ENCODE measurements around the gene KIFC3. TPM values are rescaled to one million over a fixed set of nuclear protein-coding genes. Genes with fewer than 3 reads are reported as not detected.
"Not testable (repeated sequence)": the region's sequence is repeated elsewhere in the genome, so short reads cannot be mapped to it uniquely, and the experiment has no call there.

KIFC3 gene
- total RNA-seq, 5 donors from 2014 or later (not counting 1 experiment from before 2014, with no cell fraction given): 0.78 to 4.1 (median 2.7) TPM

- no peak for DNase-seq
- Histone ChIP-seq H3K4me1 (ENCODE audit: control insufficient read depth in 1 of 2, extremely low read depth in 1 of 2, insufficient read depth in 2 of 2, low read length in 2 of 2) (peaks cover 0 to 23% of the 10 kb centered on the region in 2 experiments), H3K9me3 (no peaks in the 10 kb centered on the region), H3K27ac (ENCODE audit: low read length) (no peak overlapping the region), H3K27me3 (replicated peaks in 1 of 2; ENCODE audit: control insufficient read depth in 2 of 2, extremely low read depth in 1 of 2, insufficient read depth in 2 of 2, low read length in 1 of 2) (peaks cover 0 to 3% of the 10 kb centered on the region in 2 experiments), H3K4me3 (ENCODE audit: control insufficient read depth in 1 of 2, extremely low read depth in 1 of 2, low read length in 1 of 2) (no peak overlapping the region), H3K36me3 (ENCODE audit: control insufficient read depth in 2 of 2, extremely low read depth in 1 of 2, insufficient read depth in 1 of 2, low read length in 1 of 2) (no peaks in the 10 kb centered on the region)
- no peak for ATAC-seq (replicated peaks in 1 of 4)
- no peak overlapping the region for H3K4me3 Mint-ChIP-seq
- no peaks in the 10 kb centered on the region for H3K9me3 Mint-ChIP-seq
- no peak overlapping the region for H3K27ac Mint-ChIP-seq
- 79% methylated on average over 5 of the region's 8 CpGs for WGBS (ENCODE audit: insufficient coverage)
- peaks cover 0 to 18% (median 9%) of the 10 kb centered on the region in 3 donors for H3K4me1 Mint-ChIP-seq
- H3K27me3 Mint-ChIP-seq: peaks cover 0 to 1% of the 10 kb centered on the region in 2 donors
- ChIA-PET POLR2A (no interaction called here), CTCF (interaction anchor here (0.5 to 1.2 kb wide), 2 partner anchors 207 to 519 kb away, joined by 3 to 5 read pairs; no protein-coding TSS in a partner anchor)
- no peaks in the 10 kb centered on the region for H3K36me3 Mint-ChIP-seq
These were observed 16.2 kb upstream of the KIFC3 start for GRCh38 chr16:57818377-57819064.

GRCh38 chr16:57817680-57818079 is 15.4 kb upstream of the KIFC3 start:
- Mint-ChIP-seq H3K27me3 (peaks cover 0 to 3% of the 10 kb centered on the region in 2 donors), H3K4me1 (peaks cover 0 to 18% (median 9%) of the 10 kb centered on the region in 3 donors), H3K4me3 (no peak overlapping the region), H3K27ac (no peak overlapping the region), H3K36me3 (no peaks in the 10 kb centered on the region), H3K9me3 (no peaks in the 10 kb centered on the region)
- no peak for DNase-seq
- peaks cover 0 to 3% of the 10 kb centered on the region in 2 experiments for H3K27me3 ChIP-seq (replicated peaks in 1 of 2; ENCODE audit: control insufficient read depth in 2 of 2, extremely low read depth in 1 of 2, insufficient read depth in 2 of 2, low read length in 1 of 2)
- H3K27ac ChIP-seq (ENCODE audit: low read length): no peak overlapping the region
- H3K4me1 ChIP-seq (ENCODE audit: control insufficient read depth in 1 of 2, extremely low read depth in 1 of 2, insufficient read depth in 2 of 2, low read length in 2 of 2): peaks cover 0 to 23% of the 10 kb centered on the region in 2 experiments
- no peak for ATAC-seq (replicated peaks in 1 of 4)
- H3K4me3 ChIP-seq (ENCODE audit: control insufficient read depth in 1 of 2, extremely low read depth in 1 of 2, low read length in 1 of 2): no peak overlapping the region
- H3K36me3 ChIP-seq (ENCODE audit: control insufficient read depth in 2 of 2, extremely low read depth in 1 of 2, insufficient read depth in 1 of 2, low read length in 1 of 2): no peaks in the 10 kb centered on the region
- no peaks in the 10 kb centered on the region for H3K9me3 ChIP-seq
- ChIA-PET POLR2A (no interaction called here), CTCF (interaction anchor here in 1 of 2 donors (1.2 kb wide), 1 partner anchor 208 kb away, joined by 3 read pairs; no protein-coding TSS in a partner anchor)

- ChIA-PET CTCF (no interaction called here), POLR2A (no interaction called here)
- ATAC-seq (replicated peaks in 1 of 4) (peak in 2 of 4 experiments; percentile 50 to 73), DNase-seq (peak in 28 of 35 experiments; percentile 12 to 63 (median 26))
- peak overlapping the region; percentile 48 for H3K27ac ChIP-seq (ENCODE audit: low read length)
- no peaks in the 10 kb centered on the region for H3K36me3 ChIP-seq (ENCODE audit: control insufficient read depth in 2 of 2, extremely low read depth in 1 of 2, insufficient read depth in 1 of 2, low read length in 1 of 2)
- Mint-ChIP-seq H3K4me3 (no peak overlapping the region), H3K27ac (peak overlapping the region; percentile 48 to 55), H3K9me3 (no peaks in the 10 kb centered on the region), H3K27me3 (peaks cover 0 to 6% of the 10 kb centered on the region in 2 donors), H3K36me3 (no peaks in the 10 kb centered on the region), H3K4me1 (peaks cover 0 to 20% (median 9%) of the 10 kb centered on the region in 3 donors)
- H3K4me3 ChIP-seq (ENCODE audit: control insufficient read depth in 1 of 2, extremely low read depth in 1 of 2, low read length in 1 of 2): no peak overlapping the region
- WGBS (ENCODE audit: insufficient coverage): 24% methylated on average over 8 of the region's 16 CpGs
- H3K27me3 ChIP-seq (replicated peaks in 1 of 2; ENCODE audit: control insufficient read depth in 2 of 2, extremely low read depth in 1 of 2, insufficient read depth in 2 of 2, low read length in 1 of 2): peaks cover 0 to 3% of the 10 kb centered on the region in 2 experiments
- H3K4me1 ChIP-seq (ENCODE audit: control insufficient read depth in 1 of 2, extremely low read depth in 1 of 2, insufficient read depth in 2 of 2, low read length in 2 of 2): peaks cover 0 to 23% of the 10 kb centered on the region in 2 experiments
- H3K9me3 ChIP-seq: no peaks in the 10 kb centered on the region
These were observed 13.9 kb upstream of the KIFC3 start for GRCh38 chr16:57815987-57816745.

GRCh38 chr16:57814896-57815295 is 12.6 kb upstream of the KIFC3 start:
- H3K27ac ChIP-seq (ENCODE audit: low read length): no peak overlapping the region
- WGBS (ENCODE audit: insufficient coverage): 60% methylated on average over 1 of the region's 3 CpGs
- no peak for ATAC-seq (replicated peaks in 1 of 4)
- H3K36me3 ChIP-seq (ENCODE audit: control insufficient read depth in 2 of 2, extremely low read depth in 1 of 2, insufficient read depth in 1 of 2, low read length in 1 of 2): no peaks in the 10 kb centered on the region
- H3K4me3 ChIP-seq (ENCODE audit: control insufficient read depth in 1 of 2, extremely low read depth in 1 of 2, low read length in 1 of 2): no peak overlapping the region
- no peaks in the 10 kb centered on the region for H3K9me3 ChIP-seq
- ChIA-PET CTCF (no interaction called here), POLR2A (no interaction called here)
- no peaks in the 10 kb centered on the region for H3K36me3 Mint-ChIP-seq
- peaks cover 8 to 33% (median 22%) of the 10 kb centered on the region in 3 donors for H3K4me1 Mint-ChIP-seq
- DNase-seq: no peak
- no peaks in the 10 kb centered on the region for H3K9me3 Mint-ChIP-seq
- peaks cover 2 to 36% of the 10 kb centered on the region in 2 experiments for H3K4me1 ChIP-seq (ENCODE audit: control insufficient read depth in 1 of 2, extremely low read depth in 1 of 2, insufficient read depth in 2 of 2, low read length in 2 of 2)
- H3K27ac Mint-ChIP-seq: peak overlapping the region in 1 of 2 donors; percentile 8
- H3K4me3 Mint-ChIP-seq: no peak overlapping the region
- H3K27me3 ChIP-seq (replicated peaks in 1 of 2; ENCODE audit: control insufficient read depth in 2 of 2, extremely low read depth in 1 of 2, insufficient read depth in 2 of 2, low read length in 1 of 2): peaks cover 0 to 9% of the 10 kb centered on the region in 2 experiments
- H3K27me3 Mint-ChIP-seq: peaks cover 0 to 8% of the 10 kb centered on the region in 2 donors

- no peak overlapping the region for H3K27ac Mint-ChIP-seq
- H3K27ac ChIP-seq (ENCODE audit: low read length): no peak overlapping the region
- H3K4me1 Mint-ChIP-seq: peaks cover 14 to 44% (median 33%) of the 10 kb centered on the region in 3 donors
- H3K9me3 ChIP-seq: no peaks in the 10 kb centered on the region
- POLR2A ChIA-PET: no interaction called here
- H3K27me3 Mint-ChIP-seq: peaks cover 0 to 14% of the 10 kb centered on the region in 2 donors
- H3K4me3 Mint-ChIP-seq: no peak overlapping the region
- H3K4me3 ChIP-seq (ENCODE audit: control insufficient read depth in 1 of 2, extremely low read depth in 1 of 2, low read length in 1 of 2): no peak overlapping the region
- CTCF ChIA-PET: no interaction called here
- peaks cover 0 to 14% of the 10 kb centered on the region in 2 experiments for H3K27me3 ChIP-seq (replicated peaks in 1 of 2; ENCODE audit: control insufficient read depth in 2 of 2, extremely low read depth in 1 of 2, insufficient read depth in 2 of 2, low read length in 1 of 2)
- H3K36me3 ChIP-seq (ENCODE audit: control insufficient read depth in 2 of 2, extremely low read depth in 1 of 2, insufficient read depth in 1 of 2, low read length in 1 of 2): no peaks in the 10 kb centered on the region
- no peak for ATAC-seq (replicated peaks in 1 of 4)
- DNase-seq: no peak
- no peaks in the 10 kb centered on the region for H3K36me3 Mint-ChIP-seq
- 94% methylated on average over 7 of the region's 8 CpGs for WGBS (ENCODE audit: insufficient coverage)
- H3K9me3 Mint-ChIP-seq: no peaks in the 10 kb centered on the region
- H3K4me1 ChIP-seq (ENCODE audit: control insufficient read depth in 1 of 2, extremely low read depth in 1 of 2, insufficient read depth in 2 of 2, low read length in 2 of 2): peaks cover 2 to 50% of the 10 kb centered on the region in 2 experiments
These were observed 11.2 kb upstream of the KIFC3 start for GRCh38 chr16:57813466-57813865.

- Mint-ChIP-seq H3K27me3 (peaks cover 6 to 26% of the 10 kb centered on the region in 2 donors), H3K27ac (peak overlapping the region; percentile 68 to 90), H3K4me1 (peaks cover 19 to 49% (median 35%) of the 10 kb centered on the region in 3 donors)
- not testable (repeated sequence) for DNase-seq; H3K36me3 ChIP-seq (ENCODE audit: control insufficient read depth in 2 of 2, extremely low read depth in 1 of 2, insufficient read depth in 1 of 2, low read length in 1 of 2); H3K9me3 Mint-ChIP-seq; H3K4me3 ChIP-seq (ENCODE audit: control insufficient read depth in 1 of 2, extremely low read depth in 1 of 2, low read length in 1 of 2); H3K9me3 ChIP-seq; H3K36me3 Mint-ChIP-seq; H3K4me3 Mint-ChIP-seq; ATAC-seq (replicated peaks in 1 of 4)
- CTCF ChIA-PET: interaction anchor here (0.6 to 0.7 kb wide), 3 partner anchors 63 to 1485 kb away, joined by 3 to 6 read pairs (median 3); no protein-coding TSS in a partner anchor
- H3K27me3 ChIP-seq (replicated peaks in 1 of 2; ENCODE audit: control insufficient read depth in 2 of 2, extremely low read depth in 1 of 2, insufficient read depth in 2 of 2, low read length in 1 of 2): peaks cover 0 to 14% of the 10 kb centered on the region in 2 experiments
- H3K27ac ChIP-seq (ENCODE audit: low read length): peak overlapping the region; percentile 54
- POLR2A ChIA-PET: interaction anchor here in 1 of 2 donors (0.7 kb wide), 1 partner anchor 267 kb away, joined by 3 read pairs; no protein-coding TSS in a partner anchor
- WGBS (ENCODE audit: insufficient coverage): 100% methylated on average over 2 of the region's 8 CpGs
- H3K4me1 ChIP-seq (ENCODE audit: control insufficient read depth in 1 of 2, extremely low read depth in 1 of 2, insufficient read depth in 2 of 2, low read length in 2 of 2): peaks cover 2 to 55% of the 10 kb centered on the region in 2 experiments
These were observed 9.0 kb upstream of the KIFC3 start for GRCh38 chr16:57811340-57811739.

Measured in T-cell (primary cell).